ENCODE data around the gene CLOCK. TPM values are rescaled to one million over a fixed set of nuclear protein-coding genes. Genes with fewer than 3 reads are reported as not detected.

Gene CLOCK
- total RNA-seq, 1 experiment from 2014 or later: 9.5 TPM

GRCh38 chr4:55395218-55395528 lies 151.5 kb downstream of the CLOCK start:
- H3K4me3 Mint-ChIP-seq (ENCODE audit: unreplicated experiment): peak overlapping the region; percentile 91
- peaks cover 7% of the 10 kb centered on the region; the same call in 1 of the 2 replicates for H3K4me1 ChIP-seq
- H3K4me1 Mint-ChIP-seq (ENCODE audit: low read depth, unreplicated experiment): peaks cover 24% of the 10 kb centered on the region
- TF ChIP-seq CTCF (IDR thresholded peaks at IDR 0.05; ENCODE audit: insufficient read depth in 1 of 2, low read depth in 1 of 2, low read length in 1 of 2, severe bottlenecking in 1 of 2, unreplicated experiment in 1 of 2): no peak
- H3K9me3 ChIP-seq: no peaks in the 10 kb centered on the region
- H3K27ac Mint-ChIP-seq (ENCODE audit: unreplicated experiment): peak overlapping the region; percentile 94
- ChIA-PET POLR2A (interaction anchor here (0.7 to 1.1 kb wide), 3 partner anchors 9 to 734 kb away, joined by 3 to 4 read pairs (median 3); no protein-coding TSS in a partner anchor), CTCF (interaction anchor here (0.8 kb wide), 1 partner anchor 9 kb away, joined by 4 read pairs; no protein-coding TSS in a partner anchor)
- BruUV-seq (replicated peaks): TSS peak; percentile 89
- intact Hi-C loops (cut with micrococcal nuclease; ENCODE audit: unreplicated experiment): loop anchor here (1.0 to 2.0 kb wide), 3 partner anchors 9 to 48 kb away; partner anchors contain the start of gene SRD5A3
- H3K9me3 Mint-ChIP-seq (ENCODE audit: unreplicated experiment): no peaks in the 10 kb centered on the region
- H3K36me3 ChIP-seq (ENCODE audit: control insufficient read depth, insufficient read depth, low read length): no peaks in the 10 kb centered on the region
- H3K36me3 Mint-ChIP-seq (ENCODE audit: insufficient read depth, unreplicated experiment): peaks cover 35% of the 10 kb centered on the region
- no peaks in the 10 kb centered on the region for H3K27me3 ChIP-seq (replicated peaks; ENCODE audit: control insufficient read depth, insufficient read depth, low read length)
- no peak for DNase-seq
- H3K4me3 ChIP-seq (ENCODE audit: low read depth, low read length): peak overlapping the region; percentile 89
- no peaks in the 10 kb centered on the region for H3K27me3 Mint-ChIP-seq (ENCODE audit: insufficient read depth, unreplicated experiment)

- no peak for DNase-seq
- Mint-ChIP-seq H3K9me3 (ENCODE audit: unreplicated experiment) (no peaks in the 10 kb centered on the region), H3K4me1 (ENCODE audit: low read depth, unreplicated experiment) (peaks cover 16% of the 10 kb centered on the region), H3K27ac (ENCODE audit: unreplicated experiment) (no peak overlapping the region), H3K36me3 (ENCODE audit: insufficient read depth, unreplicated experiment) (peaks cover 26% of the 10 kb centered on the region), H3K27me3 (ENCODE audit: insufficient read depth, unreplicated experiment) (no peaks in the 10 kb centered on the region), H3K4me3 (ENCODE audit: unreplicated experiment) (peak overlapping the region; percentile 55)
- Histone ChIP-seq H3K4me1 (no peaks in the 10 kb centered on the region), H3K4me3 (ENCODE audit: low read depth, low read length) (no peak overlapping the region), H3K27me3 (replicated peaks; ENCODE audit: control insufficient read depth, insufficient read depth, low read length) (no peaks in the 10 kb centered on the region), H3K9me3 (no peaks in the 10 kb centered on the region), H3K36me3 (ENCODE audit: control insufficient read depth, insufficient read depth, low read length) (no peaks in the 10 kb centered on the region)
- TF ChIP-seq CTCF (IDR thresholded peaks at IDR 0.05; ENCODE audit: insufficient read depth in 1 of 2, low read depth in 1 of 2, low read length in 1 of 2, severe bottlenecking in 1 of 2, unreplicated experiment in 1 of 2): no peak
- no TSS peak for BruUV-seq (replicated peaks)
- CTCF ChIA-PET: interaction anchor here (0.5 to 1.2 kb wide), 3 partner anchors 33 to 384 kb away, joined by 4 read pairs; partner anchors contain the start of gene SRD5A3
- intact Hi-C loops (cut with micrococcal nuclease; ENCODE audit: unreplicated experiment): loop anchor here (2.0 kb wide), 1 partner anchor 47 kb away; the partner anchor contains the start of gene SRD5A3
- POLR2A ChIA-PET: no interaction called here
Measured at GRCh38 chr4:55393461-55394320, 153.0 kb downstream of the CLOCK start.

GRCh38 chr4:55386840-55387239 lies 159.9 kb downstream of the CLOCK start:
- intact Hi-C loops (cut with micrococcal nuclease; ENCODE audit: unreplicated experiment): loop anchor here (1.0 kb wide), 1 partner anchor 8 kb away; the partner anchor contains the start of gene TMEM165
- H3K27me3 ChIP-seq (replicated peaks; ENCODE audit: control insufficient read depth, insufficient read depth, low read length): no peaks in the 10 kb centered on the region
- Mint-ChIP-seq H3K9me3 (ENCODE audit: unreplicated experiment) (no peaks in the 10 kb centered on the region), H3K27ac (ENCODE audit: unreplicated experiment) (peak overlapping the region; percentile 40), H3K4me1 (ENCODE audit: low read depth, unreplicated experiment) (peaks cover 18% of the 10 kb centered on the region), H3K27me3 (ENCODE audit: insufficient read depth, unreplicated experiment) (no peaks in the 10 kb centered on the region), H3K36me3 (ENCODE audit: insufficient read depth, unreplicated experiment) (no peaks in the 10 kb centered on the region), H3K4me3 (ENCODE audit: unreplicated experiment) (peak overlapping the region; percentile 36)
- ChIA-PET POLR2A (interaction anchor here (0.6 kb wide), 1 partner anchor 1000 kb away, joined by 7 read pairs; no protein-coding TSS in a partner anchor), CTCF (interaction anchor here (1.5 kb wide), 1 partner anchor 8 kb away, joined by 4 read pairs; no protein-coding TSS in a partner anchor)
- BruUV-seq (replicated peaks): no TSS peak
- H3K9me3 ChIP-seq: no peaks in the 10 kb centered on the region
- H3K4me3 ChIP-seq (ENCODE audit: low read depth, low read length): no peak overlapping the region
- DNase-seq: peak; percentile 43 to 47
- no peaks in the 10 kb centered on the region for H3K36me3 ChIP-seq (ENCODE audit: control insufficient read depth, insufficient read depth, low read length)
- TF ChIP-seq CTCF (IDR thresholded peaks at IDR 0.05; ENCODE audit: insufficient read depth in 1 of 2, low read depth in 1 of 2, low read length in 1 of 2, severe bottlenecking in 1 of 2, unreplicated experiment in 1 of 2): no peak
- peaks cover 25% of the 10 kb centered on the region for H3K4me1 ChIP-seq
